ENCODE data around the gene BRIX1.

Gene BRIX1
- 25.9 to 47.2 (median 34.9) reads per million in 4 donors for total RNA-seq

- DNase-seq: peak; percentile 85 to 97 (median 89)
Observed at GRCh38 chr5:34915139-34915855, at the start of gene BRIX1, which contains the start of gene RAD1. Gene BRIX1 (plus strand): TSS chr5:34915711. CDS start chr5:34915739, 28 bp downstream. Gene RAD1 (minus strand): TSS chr5:34915504. CDS start chr5:34914892, 612 bp downstream.

GRCh38 chr5:34866989-34867471 is 48.5 kb upstream of the BRIX1 start:
- DNase-seq: no peak

GRCh38 chr5:34867660-34868059 is 47.9 kb upstream of the BRIX1 start:
- no peak for DNase-seq

- no peak for DNase-seq
Observed at GRCh38 chr5:34868791-34869190, 46.7 kb upstream of the BRIX1 start.

- no peak for DNase-seq
Observed at GRCh38 chr5:34869256-34869655, 46.3 kb upstream of the BRIX1 start.

GRCh38 chr5:34870382-34870781 is 45.1 kb upstream of the BRIX1 start:
- DNase-seq: no peak

- no peak for DNase-seq
Observed at GRCh38 chr5:34876275-34876674, 39.2 kb upstream of the BRIX1 start.

GRCh38 chr5:34881246-34881645 is 34.3 kb upstream of the BRIX1 start:
- DNase-seq: no peak

- no peak for DNase-seq
Observed at GRCh38 chr5:34886392-34887119, 29.0 kb upstream of the BRIX1 start.

GRCh38 chr5:34889394-34889793 is 26.1 kb upstream of the BRIX1 start:
- no peak for DNase-seq

- DNase-seq: no peak
Observed at GRCh38 chr5:34891981-34892380, 23.5 kb upstream of the BRIX1 start.

GRCh38 chr5:34892414-34892813 is 23.1 kb upstream of the BRIX1 start:
- DNase-seq: no peak

GRCh38 chr5:34894716-34895115 is 20.8 kb upstream of the BRIX1 start:
- no peak for DNase-seq

- DNase-seq: no peak
Observed at GRCh38 chr5:34895641-34896419, 19.7 kb upstream of the BRIX1 start.

GRCh38 chr5:34897646-34898045 is 17.9 kb upstream of the BRIX1 start:
- no peak for DNase-seq

- peak; percentile 21 to 57 (median 47) for DNase-seq
Observed at GRCh38 chr5:34898258-34898895, 17.1 kb upstream of the BRIX1 start.

GRCh38 chr5:34899066-34899465 is 16.4 kb upstream of the BRIX1 start:
- no peak for DNase-seq

GRCh38 chr5:34900652-34901051 is 14.9 kb upstream of the BRIX1 start:
- no peak for DNase-seq

GRCh38 chr5:34903260-34903659 is 12.3 kb upstream of the BRIX1 start:
- no peak for DNase-seq

- DNase-seq: no peak
Observed at GRCh38 chr5:34905564-34905963, 9.9 kb upstream of the BRIX1 start.

- DNase-seq: no peak
Observed at GRCh38 chr5:34913072-34913471, 2.4 kb upstream of the BRIX1 start.

- peak in 1 of 5 donors; percentile 33 for DNase-seq
Observed at GRCh38 chr5:34914671-34915138, 806 bp upstream of the BRIX1 start.

- DNase-seq: no peak
Observed at GRCh38 chr5:34915856-34916192, 313 bp downstream of the BRIX1 start.
